AG09319 (cell line): Measurements from ENCODE around the gene COPG2.

Experiments used
- DNase-seq: peaks from one replicate; pipeline ENCODE4 v3.0.0-alpha.2; 2010; ENCODE audit warnings: low read depth; ENCODE audit errors: extremely low read depth
- TF ChIP-seq, protein P1 (sequence below): IDR thresholded peaks from 2 replicates; pipeline ENCODE4 v1.5.1; 2011; ENCODE audit warnings: low read depth, mild to moderate bottlenecking, inconsistent platforms, low read length, moderate library complexity

COPG2 gene

DNA sequence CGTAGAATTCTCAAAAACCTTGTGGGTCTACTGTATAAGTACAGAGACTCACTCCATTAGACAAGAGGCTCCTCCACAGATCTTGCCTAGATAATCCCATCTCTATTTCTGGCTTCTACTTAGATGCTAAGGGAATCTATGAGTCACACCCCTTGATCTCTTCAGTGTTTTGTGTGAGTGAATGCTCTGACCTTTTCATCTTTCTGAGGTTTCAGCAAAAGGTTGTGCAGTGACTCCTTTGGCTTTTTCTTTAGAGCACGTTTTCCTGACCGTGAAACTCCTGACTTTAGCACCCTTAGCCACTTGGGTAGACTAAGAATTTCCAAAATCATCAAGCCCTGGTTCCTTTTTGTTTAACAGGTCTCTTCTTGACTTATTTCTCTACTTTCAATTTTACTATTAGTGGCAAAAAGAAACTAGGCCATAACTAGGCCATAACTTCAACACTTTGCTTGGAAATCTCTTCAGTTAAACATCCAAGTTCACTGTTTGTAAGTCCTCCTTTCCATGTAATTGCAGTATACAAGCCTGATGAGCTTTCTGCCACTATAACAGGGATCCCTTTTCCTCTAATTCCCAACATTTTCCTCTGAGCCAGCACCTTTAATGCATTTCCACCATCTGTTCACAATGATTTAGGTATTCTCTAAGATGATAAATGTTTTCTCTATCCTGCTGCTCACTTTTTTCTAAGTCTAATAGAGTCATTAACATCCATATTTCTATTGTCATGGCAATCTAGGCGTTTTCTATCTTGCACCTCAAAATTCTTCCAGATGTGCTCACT lies 19.4 kb downstream of the COPG2 start:
- TF ChIP-seq, protein P1, sequence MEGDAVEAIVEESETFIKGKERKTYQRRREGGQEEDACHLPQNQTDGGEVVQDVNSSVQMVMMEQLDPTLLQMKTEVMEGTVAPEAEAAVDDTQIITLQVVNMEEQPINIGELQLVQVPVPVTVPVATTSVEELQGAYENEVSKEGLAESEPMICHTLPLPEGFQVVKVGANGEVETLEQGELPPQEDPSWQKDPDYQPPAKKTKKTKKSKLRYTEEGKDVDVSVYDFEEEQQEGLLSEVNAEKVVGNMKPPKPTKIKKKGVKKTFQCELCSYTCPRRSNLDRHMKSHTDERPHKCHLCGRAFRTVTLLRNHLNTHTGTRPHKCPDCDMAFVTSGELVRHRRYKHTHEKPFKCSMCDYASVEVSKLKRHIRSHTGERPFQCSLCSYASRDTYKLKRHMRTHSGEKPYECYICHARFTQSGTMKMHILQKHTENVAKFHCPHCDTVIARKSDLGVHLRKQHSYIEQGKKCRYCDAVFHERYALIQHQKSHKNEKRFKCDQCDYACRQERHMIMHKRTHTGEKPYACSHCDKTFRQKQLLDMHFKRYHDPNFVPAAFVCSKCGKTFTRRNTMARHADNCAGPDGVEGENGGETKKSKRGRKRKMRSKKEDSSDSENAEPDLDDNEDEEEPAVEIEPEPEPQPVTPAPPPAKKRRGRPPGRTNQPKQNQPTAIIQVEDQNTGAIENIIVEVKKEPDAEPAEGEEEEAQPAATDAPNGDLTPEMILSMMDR: no peak
- DNase-seq: no peak

GRCh38 chr7:130648580-130648979 lies 20.0 kb downstream of the COPG2 start:
- TF ChIP-seq, protein P1: no peak
- DNase-seq: no peak

GRCh38 chr7:130642383-130642782 lies 26.2 kb downstream of the COPG2 start:
- DNase-seq: no peak
- TF ChIP-seq, protein P1: no peak

GRCh38 chr7:130641497-130641896 lies 27.1 kb downstream of the COPG2 start:
- TF ChIP-seq, protein P1: no peak
- no peak for DNase-seq

- TF ChIP-seq, protein P1: no peak
- no peak for DNase-seq
Measured at GRCh38 chr7:130641040-130641439, 27.5 kb downstream of the COPG2 start.

DNA sequence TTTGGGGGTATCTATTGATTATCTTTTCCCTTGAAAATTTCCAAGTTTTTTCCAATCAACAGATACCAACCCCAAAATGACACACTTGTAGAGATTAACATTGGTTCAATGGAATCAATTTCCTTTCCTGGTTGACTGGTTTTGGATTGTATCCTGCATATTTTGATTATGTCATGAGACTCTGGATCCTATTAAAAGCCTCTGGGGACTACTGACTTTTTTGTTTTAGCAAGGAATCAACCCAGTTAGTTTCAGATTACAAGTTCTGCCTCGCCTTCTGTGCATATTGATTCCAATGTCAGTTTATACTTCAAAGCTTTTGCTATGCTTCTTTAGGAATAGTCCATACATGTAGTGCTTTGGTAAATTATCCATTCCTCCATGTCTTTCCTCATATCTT lies 29.2 kb downstream of the COPG2 start:
- no peak for DNase-seq
- TF ChIP-seq, protein P1: no peak

- no peak for DNase-seq
- TF ChIP-seq, protein P1: no peak
Measured at GRCh38 chr7:130632111-130632510, 36.4 kb downstream of the COPG2 start.
